ENCODE data around the gene RTN1.
A peak's percentile ranks its signal among the peaks of the same experiment; 100 is the strongest.
"Not testable (repeated sequence)": the region's sequence is repeated elsewhere in the genome, so short reads cannot be mapped to it uniquely, and the experiment has no call there.

Gene RTN1

DNA sequence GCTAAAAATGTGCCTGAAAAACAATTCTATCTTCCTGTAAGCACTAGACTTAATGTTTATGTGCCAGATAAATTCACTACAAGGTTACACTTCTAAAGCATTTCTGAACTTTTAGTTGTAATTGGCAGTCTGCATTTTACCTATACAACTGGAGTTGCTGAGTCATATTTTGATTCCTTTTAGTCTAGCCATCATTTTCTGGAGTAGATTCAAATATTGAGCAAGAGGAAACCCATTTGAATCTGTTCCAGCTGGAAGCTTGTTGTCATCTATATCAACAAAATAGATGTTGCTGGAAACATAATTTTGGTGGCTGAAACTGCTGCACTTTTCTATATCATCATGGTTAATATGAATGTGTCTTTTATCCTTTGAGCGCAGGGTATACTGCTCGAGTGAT, 171.8 kb downstream of the RTN1 start:
- no peak for DNase-seq

DNA sequence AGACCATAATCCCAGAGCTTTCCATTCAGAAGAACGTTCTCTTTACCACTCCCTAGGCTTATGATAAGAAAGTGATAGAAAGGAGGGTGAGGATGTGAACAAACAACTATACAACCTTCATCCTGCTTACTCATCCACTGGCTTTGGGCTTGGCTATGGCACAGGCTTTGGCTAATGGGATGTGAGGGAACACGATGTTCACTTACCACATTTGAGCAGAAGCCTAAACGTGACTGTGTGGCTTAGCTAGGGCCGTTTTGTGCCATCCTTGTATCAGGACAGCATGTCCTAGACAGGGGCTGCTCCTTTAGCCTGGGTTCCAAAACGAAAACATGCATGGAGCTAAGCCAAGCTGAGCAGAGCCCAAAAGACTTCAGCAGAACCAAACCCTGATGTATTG, 175.4 kb downstream of the RTN1 start:
- no peak for DNase-seq

DNA sequence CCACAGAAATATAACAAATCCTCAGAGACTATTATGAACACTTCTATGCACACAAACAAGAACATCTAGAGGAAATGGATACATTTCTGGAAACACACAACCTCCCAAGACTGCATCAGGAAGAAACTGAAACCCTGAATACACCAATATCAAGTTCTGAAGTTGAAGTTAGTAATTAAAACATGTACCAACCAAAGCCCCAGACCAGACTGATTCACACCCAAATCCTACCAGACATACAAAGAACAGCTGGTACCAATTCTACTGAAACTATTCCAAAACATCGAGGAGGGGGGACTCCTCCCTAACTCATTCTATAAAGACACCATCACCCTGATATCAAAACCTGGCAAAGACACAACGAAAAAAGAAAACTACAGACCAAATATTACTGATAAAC, 179.3 kb downstream of the RTN1 start:
- no peak for DNase-seq

DNA sequence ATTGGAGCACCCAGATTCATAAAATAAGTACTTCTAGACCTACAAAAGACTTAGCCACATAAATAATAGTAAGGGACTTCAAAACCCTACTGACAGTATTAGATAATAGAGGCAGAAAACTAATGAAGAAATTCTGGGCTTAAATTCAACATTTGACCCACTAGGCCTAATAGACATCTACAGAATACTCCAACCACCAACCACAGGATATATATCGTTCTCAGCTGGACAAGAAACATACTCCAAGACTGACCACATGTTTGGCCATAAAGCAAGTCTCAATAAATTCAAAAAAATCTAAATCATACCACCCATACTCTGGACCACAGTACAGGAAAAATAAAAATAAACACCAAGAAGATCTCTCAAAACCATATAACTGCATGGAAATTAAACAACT, 180.2 kb downstream of the RTN1 start:
- DNase-seq = no peak

DNA sequence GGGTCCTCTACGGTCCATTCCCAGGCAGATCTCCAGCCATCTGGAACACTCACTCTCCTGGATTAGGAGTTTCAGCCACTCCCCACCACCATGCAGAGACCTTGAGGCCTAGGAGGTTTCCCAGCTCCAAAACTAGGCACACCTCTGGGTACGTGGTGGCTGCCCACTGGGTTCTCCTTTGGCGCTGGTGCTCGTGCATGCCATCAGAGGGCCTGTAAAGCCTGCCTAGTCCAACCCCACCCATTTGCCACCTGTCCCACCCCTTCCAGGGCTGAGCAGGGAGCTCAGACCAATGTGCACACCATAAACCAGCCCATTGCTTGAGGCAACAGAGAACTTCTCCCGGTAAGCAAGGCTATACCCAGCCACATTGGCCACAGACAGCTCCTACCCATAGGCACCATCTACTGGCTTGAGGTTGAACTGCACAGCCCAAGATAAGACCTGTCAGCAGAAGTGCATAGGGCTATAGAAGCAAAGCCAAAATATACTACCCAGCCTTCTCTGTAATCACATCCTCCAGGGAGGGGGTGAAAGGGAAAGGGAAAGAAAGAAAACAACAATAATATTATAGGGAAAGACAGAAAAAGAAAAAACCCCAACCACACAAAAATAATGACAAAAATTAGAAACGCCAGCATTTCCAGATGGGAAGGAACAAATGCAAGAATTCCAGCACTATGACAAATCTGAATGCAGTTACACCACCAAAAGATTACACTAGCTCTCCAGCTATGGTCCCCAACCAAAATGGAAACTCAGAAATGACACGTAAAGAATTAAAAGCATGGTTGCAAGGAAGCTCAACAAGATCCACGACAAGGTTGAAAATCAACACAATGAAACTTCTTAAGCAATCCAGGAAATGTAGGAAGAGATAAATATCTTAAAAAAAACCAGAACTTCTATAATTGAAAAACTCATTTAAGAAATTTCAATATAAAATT, 182.1 kb downstream of the RTN1 start:
- DNase-seq = peak; percentile 11

DNA sequence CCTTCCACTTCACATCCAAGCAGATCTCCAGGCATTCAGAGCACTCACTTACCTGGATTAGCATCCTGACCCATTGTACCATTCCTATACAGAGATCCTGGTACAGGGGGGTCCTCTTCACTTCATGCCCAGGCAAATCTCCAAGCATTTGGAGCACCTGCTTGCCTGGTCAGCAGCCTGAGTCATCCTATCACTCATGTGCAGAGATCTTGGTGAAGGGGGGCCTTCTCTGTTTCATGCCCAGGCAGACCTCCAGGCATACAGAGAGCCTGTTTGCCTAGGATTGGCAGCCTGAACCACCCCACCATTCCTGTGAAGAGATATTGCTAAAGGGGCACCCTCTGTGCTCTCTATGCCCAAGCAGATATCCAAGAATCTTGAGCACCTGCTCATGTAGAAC, 182.9 kb downstream of the RTN1 start:
- no peak for DNase-seq

DNA sequence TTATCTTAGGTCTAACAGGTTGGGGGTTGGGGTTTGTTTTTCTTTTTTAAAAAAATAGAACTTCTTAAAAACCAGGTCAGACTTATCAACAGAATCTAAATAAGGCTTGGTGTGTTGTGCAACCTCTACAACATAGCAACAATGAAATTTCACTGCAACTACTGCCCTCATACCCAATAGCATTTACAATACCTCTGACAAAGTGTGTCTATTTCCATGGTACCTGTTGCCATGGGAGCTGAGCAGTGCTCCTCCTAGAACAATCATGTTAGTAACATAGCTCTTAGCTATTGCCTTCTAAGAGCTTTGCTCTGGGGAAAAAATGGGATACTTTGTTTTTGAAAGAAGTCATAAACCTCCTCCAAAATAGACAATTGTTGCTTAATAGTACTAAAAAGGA, 190.7 kb downstream of the RTN1 start:
- DNase-seq = no peak

DNA sequence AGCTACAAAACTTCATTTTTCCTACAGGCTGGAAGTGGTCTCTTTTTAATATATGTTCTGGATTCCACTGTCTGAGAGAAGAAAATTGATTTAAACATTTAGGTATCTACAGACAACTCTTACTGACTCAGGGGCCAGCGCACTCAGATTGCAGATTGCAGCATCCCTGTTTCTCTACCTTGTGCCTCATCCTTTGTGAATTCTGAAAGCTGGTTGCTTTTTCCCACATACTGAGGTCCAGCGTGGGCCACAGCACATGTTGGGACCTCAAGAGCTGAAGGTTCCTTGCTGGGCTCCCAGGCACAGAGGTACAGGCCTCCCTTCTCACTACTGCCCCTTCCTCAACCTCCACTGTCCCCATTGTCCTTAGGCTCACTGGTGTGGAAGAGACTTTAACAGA, 192.2 kb downstream of the RTN1 start:
- no peak for DNase-seq

DNA sequence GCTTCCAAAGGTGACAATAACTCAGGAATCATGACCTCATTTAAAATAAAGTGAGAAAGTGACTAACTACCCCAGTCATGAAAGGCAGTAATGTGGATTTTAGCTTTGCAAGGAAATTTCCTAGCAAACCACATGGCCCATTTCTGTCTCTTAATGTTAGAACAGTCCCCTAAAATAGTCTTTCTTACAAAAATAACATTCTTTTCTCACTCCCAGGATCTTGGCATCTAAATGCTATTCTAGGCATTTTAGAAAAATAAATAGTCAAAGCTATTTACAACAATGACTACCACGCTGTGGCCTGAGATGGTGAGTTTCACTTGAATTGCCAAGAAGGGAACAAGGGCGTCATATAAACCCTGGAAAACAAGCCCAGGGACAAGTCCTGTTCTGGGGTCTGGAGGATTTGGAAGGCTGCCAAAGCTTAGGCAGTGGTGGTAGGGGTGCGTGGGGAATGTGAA, 192.8 kb downstream of the RTN1 start:
- no peak for DNase-seq

DNA sequence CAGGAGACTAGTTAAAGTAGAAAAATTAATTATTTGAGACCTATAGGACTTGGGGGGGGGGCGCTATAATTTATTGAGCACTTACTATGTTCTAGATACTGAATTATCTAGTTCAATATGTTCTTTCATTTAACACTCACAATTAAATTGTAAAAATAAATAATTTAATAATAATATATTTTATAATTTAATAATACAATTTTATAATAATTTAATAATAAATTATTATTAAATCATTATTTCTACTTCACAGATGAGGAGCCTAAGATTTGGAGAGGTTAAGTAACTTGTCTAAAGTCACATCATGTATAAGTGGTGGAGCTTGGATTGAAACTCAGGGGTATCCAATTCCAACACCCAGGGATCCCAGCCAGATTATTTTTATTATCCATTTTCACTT, 195.2 kb downstream of the RTN1 start:
- no peak for DNase-seq

DNA sequence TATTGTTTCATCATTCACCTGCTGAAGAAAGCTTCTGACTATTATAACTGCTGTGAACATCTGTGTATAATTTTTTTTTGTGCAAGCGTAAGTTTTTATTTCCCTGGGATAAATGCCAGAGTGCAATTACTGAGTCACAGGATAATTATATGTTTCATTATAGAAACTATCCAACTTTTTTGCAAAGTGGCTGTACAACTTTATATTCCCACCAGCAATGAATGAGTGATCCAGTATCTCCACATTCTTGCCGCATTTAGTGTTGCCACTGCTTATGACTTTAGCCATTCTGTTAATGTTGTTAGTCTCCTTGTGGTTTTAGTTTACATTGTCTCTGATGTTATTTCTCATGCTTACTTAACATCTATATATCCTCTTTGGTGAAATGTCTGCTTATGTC, 205.8 kb downstream of the RTN1 start:
- DNase-seq = no peak

DNA sequence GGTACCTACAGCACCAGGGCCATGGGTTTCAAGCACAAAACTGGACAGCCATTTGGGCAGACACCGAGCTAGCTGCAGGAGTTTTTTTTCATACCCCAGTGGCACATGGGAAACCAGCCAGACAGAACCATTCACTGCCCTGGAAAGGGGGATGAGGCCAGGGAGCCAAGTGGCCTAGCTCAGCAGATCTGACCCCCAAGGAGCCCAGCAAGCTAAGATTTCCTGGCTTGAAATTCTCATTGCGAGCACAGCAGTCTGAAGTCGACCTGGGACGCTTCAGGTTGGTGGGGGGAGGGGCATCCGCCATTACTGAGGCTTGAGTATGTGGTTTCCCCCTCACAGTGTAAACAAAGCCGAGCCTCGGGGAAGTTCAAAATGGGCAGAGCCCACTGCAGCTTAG, 212.8 kb downstream of the RTN1 start:
- DNase-seq = no peak

DNA sequence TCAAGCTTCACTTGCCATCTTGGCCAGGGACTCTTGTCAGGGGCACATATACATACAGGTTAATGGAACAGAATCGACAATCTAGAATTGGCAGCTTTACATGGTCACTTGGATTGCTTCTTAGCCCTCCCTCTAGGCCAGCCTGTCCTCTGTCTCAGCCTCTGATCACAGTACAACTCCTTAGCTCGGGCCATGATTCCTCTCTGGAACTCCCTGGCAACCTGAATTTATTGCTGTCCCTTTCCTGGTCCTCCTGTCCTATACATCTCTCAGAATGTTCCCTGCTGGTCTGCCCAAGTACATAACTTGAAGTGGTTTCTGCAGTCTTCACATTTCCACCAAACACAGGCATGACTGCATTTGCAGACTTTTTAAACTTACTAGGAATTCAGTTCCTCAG, 214.1 kb downstream of the RTN1 start:
- DNase-seq = no peak

DNA sequence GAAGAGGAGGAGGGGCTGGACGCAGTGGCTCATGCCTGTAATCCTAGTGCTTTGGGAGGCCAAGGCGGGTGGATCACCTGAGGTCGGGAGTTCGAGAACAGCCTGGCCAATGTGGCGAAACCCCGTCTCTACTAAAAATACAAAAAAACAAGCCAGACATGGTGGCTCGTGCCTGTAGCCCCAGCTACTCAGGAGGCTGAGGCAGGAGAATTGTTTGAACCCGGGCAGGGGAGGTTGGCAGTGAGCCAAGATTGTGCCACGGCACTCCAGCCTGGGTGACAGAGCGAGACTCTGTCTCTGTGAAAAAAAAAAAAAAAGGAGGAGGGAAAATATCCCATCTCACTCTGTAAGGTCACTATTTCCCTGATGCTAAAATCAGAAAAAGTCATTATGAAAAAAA, 216.4 kb downstream of the RTN1 start:
- DNase-seq = not testable (repeated sequence)

DNA sequence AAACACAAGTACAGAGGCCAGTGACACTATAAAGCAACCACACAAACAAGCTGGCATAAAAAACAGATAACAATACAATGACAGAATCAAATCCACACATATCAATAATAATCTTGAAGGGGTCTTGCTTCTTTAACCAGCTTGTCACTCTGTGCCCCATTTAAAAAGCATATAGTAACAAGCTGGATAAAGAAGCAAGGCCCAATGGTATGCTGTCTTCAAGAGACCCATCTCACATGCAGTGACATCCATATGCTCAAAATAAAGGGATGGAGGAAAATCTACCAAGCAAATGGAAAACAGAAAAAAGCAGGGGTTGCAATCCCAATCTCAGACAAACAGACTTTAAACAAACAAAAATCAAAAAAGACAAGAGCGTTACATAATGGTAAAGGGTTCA, 223.7 kb downstream of the RTN1 start:
- not testable (repeated sequence) for DNase-seq

DNA sequence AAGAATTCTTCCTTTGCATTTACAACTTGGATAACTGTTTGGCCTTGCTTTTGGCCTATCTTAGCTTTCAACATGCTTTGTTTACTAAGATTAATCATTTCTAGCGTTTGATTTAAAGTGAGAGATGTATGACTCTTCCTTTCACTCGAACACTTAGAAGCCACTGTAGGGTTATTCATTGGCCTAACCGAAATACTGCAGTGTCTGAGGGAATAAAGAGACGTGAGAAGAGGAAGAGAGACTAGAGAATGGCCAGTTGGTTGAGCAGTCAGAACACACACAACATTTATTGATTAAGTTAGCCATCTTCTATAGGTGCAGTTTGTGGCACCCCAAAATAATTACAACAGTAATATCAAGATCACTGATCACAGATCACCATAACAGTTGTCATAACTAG, 231.7 kb downstream of the RTN1 start:
- DNase-seq = no peak

DNA sequence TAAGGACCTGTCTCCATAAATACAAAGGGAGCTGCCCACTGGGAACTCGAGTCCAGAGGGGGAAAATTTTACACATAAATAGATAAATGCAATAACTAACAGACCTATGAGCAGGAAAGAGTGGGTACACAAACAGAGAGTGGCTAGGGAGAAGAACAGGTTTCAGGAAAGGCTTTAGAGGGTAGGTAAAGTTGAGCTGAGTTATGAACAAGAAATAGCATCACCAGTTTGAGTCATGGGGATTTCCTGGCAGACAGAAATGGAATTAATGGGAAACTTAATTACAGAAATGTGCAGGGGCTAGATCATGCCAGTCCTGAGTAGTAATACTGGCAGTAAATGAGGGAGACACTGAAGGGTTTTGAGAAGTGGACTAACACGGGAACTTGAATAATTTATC, 236.0 kb downstream of the RTN1 start:
- no peak for DNase-seq

DNA sequence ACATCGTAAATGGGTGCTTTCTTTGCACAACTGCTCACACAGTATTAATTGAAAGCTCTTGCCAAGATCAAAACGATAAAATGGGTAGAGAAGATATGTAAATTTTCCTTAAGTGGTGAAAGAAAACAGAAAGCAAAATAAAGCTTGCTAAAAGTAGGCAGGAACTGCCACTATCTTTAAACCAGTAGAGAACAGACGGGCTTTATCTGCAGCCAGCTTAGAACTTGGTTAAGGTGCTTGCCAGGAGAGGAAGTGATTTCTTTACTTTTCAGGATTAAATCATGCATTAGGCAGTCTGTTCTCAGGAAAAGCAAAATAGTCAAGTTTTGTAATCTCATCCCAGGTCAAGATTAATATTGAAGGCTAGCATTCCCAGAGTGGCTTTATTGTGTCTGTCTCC, 237.1 kb downstream of the RTN1 start:
- DNase-seq = no peak

DNA sequence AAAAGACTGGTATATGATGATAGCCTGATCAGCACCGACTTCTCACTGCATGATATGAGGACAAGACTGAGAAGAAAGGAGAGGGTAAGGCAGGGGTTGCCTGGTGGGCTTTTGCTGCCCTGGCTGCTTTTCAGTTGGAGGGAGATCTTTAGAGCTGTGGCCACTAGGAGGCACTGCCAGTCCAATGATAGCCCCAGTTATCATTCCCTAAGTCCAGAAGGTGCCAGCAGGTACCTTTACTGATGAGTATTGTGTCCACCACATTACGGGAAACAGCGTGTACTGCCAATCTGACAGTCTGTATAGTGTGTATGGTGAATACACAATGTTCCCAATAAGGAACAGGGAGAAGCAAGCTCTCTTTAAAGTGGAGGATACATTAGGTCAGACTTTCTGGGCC, 238.2 kb downstream of the RTN1 start:
- DNase-seq = no peak

DNA sequence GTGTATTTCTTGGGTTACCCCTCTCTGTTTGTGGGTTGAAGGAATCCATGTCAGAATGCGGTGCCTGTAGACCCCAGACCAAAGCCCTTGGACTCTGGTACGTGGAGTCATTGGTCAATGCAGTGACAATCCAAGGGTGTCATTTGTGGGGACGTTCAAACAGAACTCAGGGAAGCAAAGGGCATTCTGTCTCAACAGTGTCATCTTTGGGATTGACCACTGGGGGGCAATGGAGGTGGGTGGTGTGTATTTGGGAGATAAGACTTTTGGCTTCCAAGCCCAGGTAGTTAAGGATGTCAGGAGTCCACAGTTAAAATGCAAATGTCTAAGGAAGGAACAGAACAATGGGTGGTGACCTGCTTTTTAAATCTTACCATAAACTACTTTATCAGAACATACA, 239.3 kb downstream of the RTN1 start:
- DNase-seq = no peak

DNA sequence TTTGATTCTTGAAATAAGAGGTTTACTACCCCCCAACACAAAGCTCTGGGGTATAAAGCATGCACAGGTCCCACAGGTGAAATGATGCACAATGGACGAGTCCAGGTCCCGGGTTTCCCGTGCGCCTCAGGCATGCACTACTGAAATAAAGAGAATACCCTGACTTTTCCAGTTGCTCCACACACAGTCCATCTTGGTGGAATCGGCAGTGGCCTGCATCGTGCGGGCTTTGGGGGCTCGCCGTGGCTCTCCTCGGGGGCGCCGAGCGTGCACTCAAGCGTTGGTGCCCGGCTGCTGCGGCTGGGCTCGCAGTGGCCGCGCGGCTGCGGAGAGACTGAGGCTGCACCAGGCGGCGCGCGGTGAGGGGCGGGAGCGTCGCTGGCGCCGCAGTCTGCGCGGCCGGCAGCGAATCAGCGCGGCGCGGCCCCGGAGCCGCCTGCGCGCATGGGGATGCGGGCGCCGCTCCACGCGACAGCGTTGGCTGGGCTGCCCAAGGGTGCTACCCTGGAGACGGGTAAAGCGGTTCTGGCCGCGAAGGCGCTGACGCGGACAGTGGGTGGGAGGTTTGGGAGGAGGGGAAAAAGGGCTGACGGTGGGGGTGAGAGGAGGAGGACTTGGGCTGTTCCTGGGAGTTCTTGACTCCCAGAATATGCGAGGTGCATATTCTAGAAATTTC, 240.2 kb downstream of the RTN1 start:
- DNase-seq = no peak

DNA sequence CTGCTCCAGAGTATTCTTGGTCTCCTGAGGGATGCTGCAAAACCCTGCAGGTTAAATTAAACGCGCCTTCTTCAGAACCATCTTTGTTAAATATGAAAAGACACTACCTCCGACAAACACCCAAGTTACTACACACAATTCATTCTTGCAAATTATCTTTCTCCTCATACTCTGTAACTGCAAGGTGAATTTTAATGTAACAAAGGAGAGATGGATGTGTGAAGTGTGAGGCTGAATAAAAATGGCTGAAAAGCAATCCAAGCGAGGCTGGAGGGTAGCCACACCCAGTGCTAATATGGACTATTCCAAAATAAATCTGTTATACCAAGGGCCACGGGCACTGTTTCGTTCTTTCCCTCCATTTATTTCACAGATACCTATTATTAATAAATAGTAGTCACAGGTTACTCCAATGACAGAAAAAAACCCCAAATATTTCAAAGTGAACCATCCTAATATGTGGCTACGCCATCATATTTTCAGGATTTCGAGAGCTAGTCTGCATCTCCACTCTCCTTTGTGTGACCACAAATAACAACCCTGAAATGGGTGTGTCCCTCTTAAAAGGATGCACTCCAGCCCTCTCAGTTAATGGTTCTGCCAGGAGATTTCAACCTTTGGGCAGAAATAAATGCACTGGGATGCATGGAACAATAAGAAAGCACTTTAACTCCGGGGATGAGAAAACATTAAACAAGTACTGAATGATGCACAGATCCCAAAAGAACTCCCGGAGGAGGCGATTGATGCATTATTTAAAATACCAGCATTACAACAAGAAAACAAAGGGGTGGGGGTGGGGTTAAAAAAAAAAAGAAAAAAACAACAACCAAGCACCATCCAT, 240.9 kb downstream of the RTN1 start:
- DNase-seq = no peak

DNA sequence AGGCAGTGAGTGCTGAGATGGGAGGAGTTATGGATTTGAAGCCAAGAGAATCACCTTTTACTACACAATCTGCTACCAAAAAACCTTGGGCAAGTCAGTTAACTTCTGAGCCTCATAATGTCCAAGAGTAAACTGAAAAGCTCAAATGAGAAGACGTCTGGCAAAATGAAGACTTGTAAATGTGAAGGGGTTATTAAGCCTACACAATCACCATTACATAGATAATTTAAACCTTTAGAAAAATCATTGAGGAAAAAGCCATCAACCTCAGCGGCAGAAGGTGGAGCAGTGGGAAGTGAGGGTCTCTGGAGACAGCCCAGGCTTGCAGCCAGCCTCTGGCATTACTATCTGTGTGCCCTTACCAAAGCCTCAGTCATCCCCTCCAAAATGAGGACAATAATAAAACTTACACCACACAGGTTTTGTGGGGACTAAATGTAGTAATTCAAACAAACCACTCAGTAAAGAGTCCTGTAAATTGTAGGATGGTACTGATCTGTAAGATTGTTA, 243.5 kb downstream of the RTN1 start:
- DNase-seq = no peak
